Hematopoietic multipotent progenitor cell treated with erythropoietin and hydrocortisone succinate and interleukin-3 and kit ligand, for 15 days (in vitro differentiated cells): ENCODE data around the gene PBXIP1.

Experiments used
- DNase-seq: peaks from one replicate; pipeline ENCODE4 v3.0.0-alpha.2; 2015; ENCODE audit warnings: low spot score

PBXIP1 gene

DNA sequence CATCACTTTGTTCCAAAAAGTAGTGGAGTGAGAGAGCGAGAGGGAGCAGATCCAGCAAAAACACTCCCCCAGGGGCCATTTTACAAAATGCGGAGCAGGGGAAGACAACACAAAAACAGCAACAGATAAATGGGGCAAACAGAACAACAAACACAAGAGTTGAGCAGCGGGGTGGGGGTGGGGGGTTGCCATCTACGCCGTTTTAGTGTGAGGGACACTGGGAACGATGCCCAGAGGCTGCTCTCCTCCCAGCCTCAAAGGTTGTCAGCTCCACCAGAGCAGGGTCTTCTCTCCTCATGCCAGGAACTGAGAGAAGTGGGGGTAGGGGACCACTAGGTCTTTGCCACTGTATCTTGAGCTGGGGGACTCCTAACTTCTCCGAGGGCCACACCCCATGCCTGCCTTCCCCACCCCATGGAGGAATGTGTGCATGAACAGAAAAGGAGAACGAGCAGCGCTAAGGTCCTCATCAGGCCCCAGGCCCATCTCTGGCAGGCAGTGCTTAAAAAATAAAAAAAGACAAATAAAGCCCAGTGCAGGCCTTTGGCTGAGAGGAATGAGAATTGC lies 1.3 kb upstream of the PBXIP1 start:
- DNase-seq: no peak

DNA sequence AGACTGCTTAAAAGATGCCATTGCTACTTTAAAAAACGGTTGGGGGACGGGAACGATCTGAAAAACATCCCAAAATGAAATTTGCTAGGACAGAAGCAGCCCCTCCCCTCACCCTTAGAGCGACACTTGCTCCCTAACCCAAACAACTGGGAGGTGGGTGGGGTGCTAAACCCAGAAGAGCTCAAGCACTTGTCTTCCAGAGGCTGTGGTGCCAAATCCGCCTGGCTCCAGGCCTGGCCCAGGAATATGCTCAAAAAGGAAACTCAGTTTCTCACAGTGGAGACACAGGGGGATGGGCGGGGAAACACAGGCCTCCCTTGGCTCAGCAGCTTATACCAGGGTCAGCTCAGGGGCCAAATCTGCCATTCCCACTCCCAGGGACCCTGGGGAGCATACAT lies 644 bp upstream of the PBXIP1 start:
- DNase-seq: no peak

DNA sequence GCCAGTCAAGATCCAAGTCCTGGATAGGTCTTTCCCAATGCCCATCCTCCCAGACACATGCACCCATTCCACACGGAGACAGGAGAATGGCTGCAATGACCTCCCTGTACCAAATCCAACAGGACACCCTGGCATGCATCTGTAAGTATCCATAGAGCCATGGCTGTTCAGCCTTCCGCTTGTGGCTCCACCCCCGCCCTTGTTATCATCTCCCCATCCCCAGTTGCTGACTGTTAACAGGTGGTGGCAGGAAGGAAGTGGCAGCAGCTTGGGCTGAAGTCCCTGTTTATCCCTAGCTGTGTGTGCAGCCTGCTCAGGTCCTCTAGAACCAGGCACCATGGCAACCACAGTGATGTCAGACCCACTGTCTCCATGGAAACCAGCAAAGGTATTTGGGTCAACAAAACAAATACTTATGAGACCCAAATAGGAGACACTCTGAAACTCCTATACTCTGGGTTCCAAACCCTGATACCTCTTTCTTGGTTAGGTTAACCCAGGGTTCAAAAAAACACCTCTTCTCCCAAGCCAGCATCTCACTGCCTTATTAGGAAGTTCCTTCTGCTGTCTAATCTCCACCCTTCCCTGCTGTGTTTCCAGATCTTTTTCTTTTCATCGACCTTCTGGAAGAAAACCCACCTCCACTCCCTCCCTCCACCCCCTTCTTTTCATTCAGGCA lies 721 bp downstream of the PBXIP1 start:
- peak; percentile 57 for DNase-seq

DNA sequence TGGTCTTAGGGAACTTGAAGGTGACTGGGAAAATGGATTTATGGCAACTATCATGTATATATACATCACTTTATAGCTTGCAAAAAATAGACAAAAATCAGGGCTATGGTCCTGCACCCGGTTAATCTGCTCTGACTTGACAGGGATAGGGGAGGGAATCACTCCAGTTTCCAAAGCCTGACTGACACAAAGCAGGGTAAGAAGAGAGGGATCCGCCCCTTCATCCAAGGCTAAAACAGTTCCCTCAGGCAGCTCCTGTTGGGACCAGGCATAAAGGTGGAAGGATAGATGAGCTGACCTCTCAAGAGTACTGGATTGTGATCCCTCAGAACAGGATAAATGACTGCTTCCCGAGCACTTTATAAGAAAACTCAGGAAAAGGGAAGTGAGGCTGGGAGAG lies 1.4 kb downstream of the PBXIP1 start:
- no peak for DNase-seq

DNA sequence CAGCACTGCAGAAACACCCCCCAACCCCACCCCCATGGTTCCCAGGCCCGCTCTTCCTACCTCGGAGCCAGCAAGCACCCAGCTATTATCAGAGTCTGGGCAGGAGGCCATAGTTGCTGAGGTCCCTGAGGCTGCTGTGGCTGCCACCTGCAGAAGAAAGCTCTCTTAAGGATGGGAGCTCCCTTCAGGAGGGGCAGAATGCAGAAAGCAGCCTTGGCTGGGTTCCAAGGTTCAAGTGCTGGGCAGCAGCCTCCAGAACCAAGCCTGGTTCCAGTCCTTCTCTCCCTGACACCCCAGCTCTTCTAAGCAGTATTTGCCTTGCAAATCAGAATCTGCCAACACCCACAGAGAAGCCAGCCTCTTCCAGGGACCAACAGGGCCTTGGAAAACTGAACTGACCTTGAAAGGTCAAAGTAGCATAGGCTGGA lies 2.3 kb downstream of the PBXIP1 start:
- DNase-seq: no peak

DNA sequence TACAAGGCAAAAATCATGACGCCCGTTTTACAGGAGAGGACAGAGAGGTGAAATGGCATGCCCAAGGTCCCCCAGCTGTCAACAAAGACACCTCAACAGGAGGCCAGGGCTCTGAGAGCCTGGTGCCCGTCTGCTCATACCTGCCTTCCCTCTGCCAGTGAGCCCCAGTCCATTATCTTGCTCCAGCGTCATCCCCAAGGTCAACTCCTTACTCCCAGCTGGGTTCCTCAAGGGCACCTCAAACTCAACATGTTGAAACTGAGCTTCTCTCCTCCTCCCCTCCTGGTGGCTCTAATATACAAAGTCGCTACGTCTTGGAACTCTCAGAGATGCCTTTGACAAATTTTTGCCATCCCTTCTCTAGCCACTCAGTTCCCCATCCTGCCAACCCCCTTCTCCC lies 3.2 kb downstream of the PBXIP1 start:
- no peak for DNase-seq

DNA sequence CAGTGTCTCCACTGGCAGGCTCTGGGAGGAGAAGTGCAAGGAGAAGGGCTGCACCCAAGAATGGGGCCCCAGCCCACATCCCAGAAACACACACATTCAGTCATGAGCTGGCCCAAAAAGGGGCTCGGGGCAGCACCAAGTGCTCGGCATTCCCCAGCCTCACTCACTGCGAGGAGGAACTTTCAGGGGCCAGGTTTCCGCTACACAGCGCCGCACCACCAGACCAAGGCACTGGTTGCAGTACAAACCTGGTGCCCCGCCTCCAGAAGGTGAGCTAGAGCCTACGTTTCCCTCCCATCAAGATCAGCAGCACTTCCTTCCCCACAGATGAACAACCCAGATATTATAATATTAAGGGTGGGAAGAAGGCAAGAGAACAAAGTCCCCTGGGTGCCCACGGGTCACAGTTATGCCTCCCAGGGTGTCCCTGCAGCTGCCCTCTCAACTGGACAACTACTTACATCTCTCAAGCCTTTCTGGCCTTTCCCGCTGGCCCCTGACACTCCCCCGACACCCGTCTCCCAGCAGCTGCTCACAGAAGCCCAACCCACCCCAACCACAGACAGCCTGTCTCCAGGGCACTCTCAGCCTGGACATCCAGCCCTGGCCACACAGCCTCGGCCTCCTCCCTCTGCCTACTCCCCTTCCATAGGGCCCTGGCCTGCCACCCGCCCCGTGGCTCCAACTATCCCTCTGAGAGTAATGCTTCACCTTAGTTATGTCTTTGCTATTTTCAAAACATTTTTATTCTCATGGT lies 3.8 kb downstream of the PBXIP1 start:
- no peak for DNase-seq

DNA sequence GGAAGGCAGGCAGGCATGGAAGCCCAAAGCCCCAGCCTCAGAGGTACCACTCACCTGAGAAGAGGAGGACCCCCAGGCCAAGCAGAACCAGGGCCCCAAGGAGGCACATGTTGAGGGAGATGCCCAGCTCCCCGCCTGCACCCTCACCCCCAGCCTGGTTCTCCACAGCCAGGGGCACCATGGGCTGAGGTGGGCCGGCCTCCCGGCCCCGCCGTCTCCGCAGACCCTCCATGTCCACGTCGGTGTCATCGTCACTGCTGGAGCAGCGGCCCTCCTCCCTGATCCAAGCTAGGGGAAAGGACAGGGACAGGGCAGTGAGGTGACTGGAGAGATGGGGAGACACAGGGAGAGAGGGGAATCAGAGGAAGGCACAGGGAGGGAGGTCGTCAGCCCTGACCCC lies 7.8 kb downstream of the PBXIP1 start:
- no peak for DNase-seq

DNA sequence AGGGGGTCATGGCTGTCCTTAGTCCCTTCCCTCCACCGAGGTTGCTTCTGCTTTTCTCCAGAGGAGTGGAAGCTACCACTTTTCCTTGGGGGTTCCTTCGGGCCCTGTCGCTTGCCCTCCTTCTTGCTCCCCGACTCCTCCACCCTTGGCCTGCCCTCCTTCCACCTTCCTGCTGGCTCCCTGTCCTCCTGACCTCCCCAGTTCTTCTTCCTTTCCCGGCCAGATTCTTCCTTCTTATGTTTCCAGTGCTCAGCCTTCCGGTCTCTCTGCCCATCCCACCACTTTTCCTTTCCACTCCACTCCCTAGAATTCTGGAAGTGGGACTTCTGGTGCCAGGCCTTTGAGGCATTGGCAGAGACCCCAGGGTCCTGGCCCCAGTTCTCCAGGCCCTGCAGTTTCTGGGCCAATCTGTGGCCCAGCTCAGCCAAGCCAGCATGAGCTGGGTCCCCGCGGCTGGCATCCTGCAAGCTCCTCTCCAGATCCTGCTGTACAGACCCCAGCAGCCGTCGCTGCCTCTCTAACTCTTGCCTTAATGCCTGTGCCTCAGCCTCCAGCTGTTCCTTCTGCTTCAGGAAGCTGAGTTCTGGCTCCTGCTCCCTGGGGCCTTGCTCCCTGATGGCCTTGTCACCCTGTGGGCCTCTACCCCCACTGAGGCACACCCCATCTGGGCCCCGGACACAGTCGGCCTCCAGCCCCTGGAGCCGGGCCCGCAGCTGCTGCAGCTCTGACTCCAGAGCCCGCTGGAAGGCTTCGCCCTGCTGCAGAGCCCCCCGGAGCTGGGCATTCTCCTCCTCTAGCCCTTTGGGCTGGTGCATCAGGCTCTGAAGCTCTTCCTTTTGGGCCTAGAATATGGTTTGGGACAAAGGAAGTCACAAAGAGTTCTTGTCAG lies 9.7 kb downstream of the PBXIP1 start:
- no peak for DNase-seq

DNA sequence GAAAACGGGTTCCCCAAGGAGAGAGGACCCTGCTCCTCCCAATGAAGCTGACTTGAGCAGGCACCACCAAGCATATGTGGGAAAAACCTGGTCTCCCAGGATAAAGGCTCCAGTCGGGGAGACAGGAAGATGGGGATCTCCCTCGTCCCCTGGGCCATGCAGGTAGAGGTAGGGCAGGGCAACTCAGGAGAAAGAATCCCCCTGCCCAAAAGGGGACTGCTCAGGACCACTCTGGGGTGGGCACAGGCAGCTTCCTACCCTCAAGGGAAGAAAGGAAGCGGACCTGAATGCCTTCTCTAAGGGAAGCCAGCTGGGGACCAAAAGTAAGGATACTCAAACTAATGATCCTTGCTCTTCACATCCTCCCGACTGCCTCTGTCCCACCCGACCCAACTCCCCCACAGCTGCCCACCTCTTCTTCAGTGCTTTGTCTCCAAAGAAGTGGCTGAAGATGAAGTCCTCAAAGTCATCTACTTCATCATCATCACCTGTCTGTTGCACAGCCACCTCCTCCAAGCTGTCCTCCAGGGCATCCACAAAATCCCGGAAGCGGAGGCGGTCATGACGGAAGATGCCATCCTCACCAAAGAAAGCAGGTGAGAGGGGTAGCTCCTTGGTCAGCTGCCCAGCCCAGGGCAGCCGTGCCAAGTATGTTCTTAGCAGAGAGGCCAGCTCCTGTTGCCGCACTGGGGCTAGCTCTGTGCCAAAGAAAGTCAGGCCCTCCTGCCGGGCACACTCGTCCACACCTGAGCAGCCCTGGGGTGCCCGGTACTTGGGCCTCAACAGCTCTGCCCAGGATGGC lies 10.5 kb downstream of the PBXIP1 start:
- no peak for DNase-seq

DNA sequence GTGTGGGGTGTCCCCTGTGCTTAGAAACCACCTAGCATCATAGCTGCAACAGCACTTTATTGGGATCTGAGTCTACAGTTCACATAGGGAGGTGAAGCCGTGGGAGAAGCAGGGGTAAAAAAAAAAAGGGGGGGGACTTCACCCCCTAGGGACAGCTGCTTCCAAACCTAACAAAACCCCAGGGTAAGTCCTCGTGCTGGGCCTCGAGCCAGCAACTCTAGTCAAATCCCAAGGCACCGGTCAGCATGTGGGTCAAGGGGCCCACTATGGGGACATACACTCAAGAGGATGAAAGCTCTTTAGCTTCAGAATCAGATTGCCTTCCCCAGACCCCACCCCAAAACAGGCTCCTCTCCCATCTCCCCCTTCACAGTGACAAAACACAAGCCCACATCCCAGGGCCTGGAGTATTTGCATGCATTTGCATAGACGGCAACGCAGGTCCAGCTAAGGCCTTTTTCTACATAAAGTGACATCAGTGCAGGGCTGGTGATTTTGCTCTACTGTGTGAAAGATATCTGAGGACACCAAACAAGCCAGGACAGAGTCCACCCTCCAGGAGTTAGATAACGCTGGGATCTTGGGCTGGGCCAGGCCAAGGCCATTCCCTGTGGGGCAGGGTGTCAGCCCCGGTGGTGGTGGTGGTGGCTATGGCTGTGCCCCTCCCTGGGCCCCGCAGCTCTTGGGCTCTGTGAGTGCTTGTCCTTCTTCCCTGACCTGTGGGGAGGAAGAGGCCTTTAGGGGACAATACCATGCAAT lies 11.3 kb downstream of the PBXIP1 start:
- no peak for DNase-seq

DNA sequence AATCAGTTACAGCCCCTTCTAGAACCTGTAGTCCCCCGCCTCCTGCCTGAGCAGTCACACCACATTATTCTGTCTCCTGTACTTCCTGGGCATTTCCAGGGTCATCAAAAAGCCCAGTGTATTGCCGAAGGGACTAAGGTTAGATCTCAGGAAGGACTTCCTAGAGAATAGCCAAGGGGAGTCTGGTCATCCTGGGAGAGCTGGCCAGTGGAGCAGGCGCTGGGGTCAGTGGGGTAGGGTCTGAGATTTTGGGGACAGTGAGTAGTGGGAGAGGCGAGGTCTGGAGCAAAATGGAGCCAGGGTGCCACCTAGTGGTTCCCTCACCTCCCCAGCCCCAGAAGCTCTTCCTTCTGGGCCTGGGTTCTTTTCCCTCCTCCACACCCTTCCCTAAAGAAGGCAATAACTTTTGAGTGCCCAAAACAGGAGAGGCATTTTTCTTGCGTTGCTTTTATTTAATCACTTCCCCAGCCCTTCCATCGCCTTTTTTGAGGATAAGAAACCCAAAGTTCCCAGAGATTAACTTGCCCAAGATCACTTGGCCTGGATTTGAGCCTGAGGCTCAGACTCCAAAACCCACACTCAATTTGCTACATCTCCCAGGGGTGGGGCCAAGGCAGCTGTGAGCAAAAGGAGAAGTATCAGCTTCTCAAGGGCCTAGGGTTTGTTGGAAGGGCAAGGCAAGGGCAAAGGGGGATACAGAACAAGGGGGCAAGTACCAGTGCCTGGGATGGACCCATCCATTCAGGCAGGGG lies 12.1 kb downstream of the PBXIP1 start:
- DNase-seq: peak; percentile 54

DNA sequence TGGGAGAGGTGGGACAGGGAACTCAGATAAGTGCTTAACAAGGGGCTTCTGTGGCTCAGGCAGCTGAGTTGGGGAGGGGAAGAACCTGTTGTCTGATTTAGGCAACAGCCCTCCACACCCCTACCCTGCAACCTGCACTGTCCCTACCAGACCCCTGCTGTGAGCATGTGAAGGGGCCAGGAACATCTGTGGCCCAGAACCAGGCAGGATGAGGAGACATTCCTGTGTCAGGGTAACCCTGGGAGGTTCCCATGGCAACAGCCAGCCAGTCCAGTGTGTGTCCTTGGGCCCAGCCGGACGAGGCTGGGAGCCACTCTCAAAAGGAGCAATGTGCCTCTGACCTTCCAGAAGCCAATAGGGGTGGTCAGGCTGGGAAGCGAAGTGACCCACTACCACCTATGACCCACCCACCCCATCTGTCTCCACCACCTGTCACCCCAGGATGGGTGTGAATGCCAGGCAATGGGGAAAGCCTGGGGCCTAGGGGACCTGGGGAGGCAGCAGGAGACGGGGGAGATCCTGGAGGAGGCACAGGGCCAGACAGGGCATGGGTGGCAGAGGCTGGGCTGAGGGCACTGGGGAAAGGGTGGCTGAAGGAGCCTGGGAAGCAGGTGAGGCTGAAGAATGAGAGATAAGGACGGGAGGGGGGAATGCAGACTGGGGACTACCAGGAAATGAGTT lies 14.4 kb downstream of the PBXIP1 start:
- DNase-seq: no peak

DNA sequence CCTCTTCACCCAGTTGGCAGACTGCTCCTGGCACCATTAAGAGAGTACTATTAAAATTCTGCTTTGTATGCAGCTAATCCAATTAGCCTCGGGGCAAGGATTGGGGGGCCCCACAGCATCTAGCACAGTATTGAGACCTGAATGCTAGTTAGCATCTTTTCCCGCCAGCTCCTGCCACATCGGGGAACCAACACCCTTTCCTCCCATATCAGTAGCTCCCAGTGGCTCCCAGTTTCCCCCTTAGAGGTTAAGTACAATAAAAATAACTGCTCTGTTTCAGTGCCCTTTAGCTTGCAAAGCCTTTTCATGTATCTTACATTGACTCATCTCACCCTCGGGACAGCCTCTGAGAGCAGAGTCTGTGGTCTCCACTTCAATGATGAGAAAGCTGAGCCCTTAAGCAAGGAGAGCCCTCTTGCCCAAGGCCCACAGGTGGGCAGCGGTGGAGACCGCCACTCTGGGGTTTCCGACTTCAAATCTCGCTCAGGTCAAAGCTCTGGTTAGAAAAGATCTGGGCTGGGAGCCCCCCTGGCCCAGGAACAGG lies 15.2 kb downstream of the PBXIP1 start:
- DNase-seq: no peak

DNA sequence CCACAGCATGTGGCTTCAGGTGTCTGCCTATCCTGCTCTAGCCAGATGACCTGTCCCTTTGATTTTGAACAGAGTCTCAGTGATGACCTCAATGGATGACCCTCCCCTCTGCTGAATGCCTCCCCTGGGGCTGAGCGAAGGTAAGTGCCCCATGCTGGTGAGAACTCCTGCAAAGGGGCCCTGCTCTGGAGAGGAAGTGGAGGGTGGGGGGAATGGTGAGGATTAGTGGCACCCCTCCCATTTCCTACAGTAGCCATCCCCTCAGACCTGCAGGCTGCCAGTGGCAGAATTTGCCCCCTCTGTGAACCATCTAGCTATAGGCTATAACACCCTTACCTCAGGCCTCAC lies 15.7 kb downstream of the PBXIP1 start:
- no peak for DNase-seq

DNA sequence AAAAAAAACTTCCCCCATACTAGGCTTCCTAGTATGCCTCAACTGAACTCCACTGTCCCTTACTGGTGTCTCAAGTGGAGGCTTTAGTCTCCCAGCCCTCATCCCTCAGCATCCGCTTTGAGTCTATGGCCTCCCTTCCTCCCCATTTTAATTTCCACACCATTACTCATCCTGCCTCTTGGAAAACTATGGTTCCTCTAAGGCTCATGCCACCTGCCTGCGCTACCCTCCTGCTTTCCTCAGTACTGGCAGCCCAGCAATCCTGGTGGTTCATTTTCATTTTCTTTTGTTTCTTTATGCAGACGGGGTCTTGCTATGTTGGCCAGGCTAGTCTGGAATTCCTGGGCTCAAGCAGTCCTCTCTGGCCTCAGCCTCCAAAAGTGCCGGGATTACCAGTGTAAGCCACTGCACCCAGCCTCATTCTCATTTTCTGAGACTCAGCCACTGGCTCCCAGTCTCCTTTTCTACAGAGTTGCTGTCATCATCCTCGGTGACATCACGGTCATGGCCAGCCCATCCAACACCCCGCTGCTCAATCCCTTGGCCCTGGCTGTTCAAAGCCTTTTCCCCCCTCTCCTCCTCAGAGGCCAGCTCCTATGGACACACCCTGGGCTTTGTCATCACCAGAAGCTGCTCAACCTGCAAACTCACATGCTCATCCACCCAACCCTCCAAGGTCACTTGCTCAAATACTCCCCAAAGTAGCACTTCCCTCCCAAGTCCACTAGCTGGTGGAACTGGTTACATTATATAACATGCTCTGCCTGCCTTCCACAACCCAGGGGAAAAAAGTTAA lies 17.1 kb downstream of the PBXIP1 start:
- no peak for DNase-seq

DNA sequence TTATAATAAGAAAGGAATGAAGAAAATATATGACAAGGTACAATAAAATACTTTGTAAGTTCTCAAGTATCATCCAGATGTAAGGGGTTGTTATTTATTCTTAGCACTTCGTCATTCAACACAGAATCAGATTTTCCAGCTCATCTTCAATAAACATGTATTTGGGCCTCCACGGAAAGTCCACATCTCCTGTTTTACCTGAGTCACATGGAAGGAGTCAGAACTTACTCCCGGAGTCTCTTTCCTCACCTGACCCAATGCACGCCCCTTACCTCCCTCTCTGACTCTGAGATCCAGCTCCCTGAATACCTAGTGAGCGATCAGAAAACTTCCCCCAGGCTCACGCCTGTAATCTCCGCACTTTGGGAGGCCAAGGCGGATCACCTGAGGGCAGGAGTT lies 17.9 kb downstream of the PBXIP1 start:
- DNase-seq: no peak
